H9 (cell line): ENCODE measurements around the gene ASTN1. TPM values are rescaled to one million over a fixed set of nuclear protein-coding genes. Genes with fewer than 3 reads are reported as not detected.

Source experiments
- DNase-seq: peaks from one replicate; pipeline ENCODE4 v3.0.0-alpha.2; 2017
- H2AFZ ChIP-seq: one replicate; pipeline ENCODE4 v1.6.1; 2013; ENCODE audit warnings: mild to moderate bottlenecking, low read length, control low read depth, moderate library complexity
- H2AK5ac ChIP-seq: 2 replicates; pipeline ENCODE4 v1.6.1; 2013; ENCODE audit warnings: low read length, control low read depth, mixed read lengths; ENCODE audit not compliant: insufficient read length
- H2BK120ac ChIP-seq: one replicate; pipeline ENCODE4 v1.6.1; 2013; ENCODE audit warnings: low read depth, mild to moderate bottlenecking, low read length, control low read depth, inconsistent platforms; ENCODE audit not compliant: poor library complexity, severe bottlenecking
- H2BK12ac ChIP-seq: 2 replicates; pipeline ENCODE4 v1.6.1; 2013; ENCODE audit warnings: low read length, control low read depth, mixed read lengths, low read depth; ENCODE audit not compliant: insufficient read length
- H2BK15ac ChIP-seq: 2 replicates; pipeline ENCODE4 v1.6.1; 2013; ENCODE audit warnings: low read depth, low read length, control low read depth
- H2BK20ac ChIP-seq: one replicate; pipeline ENCODE4 v1.6.1; 2013; ENCODE audit warnings: low read depth, mild to moderate bottlenecking, low read length, control low read depth, inconsistent platforms; ENCODE audit not compliant: poor library complexity, severe bottlenecking
- H2BK5ac ChIP-seq: 2 replicates; pipeline ENCODE4 v1.6.1; 2013; ENCODE audit warnings: low read length, control low read depth, mixed read lengths; ENCODE audit not compliant: insufficient read length
- H3K14ac ChIP-seq: 2 replicates; pipeline ENCODE4 v1.6.1; 2013; ENCODE audit warnings: low read length, control low read depth; ENCODE audit not compliant: insufficient read depth
- H3K18ac ChIP-seq: 2 replicates; pipeline ENCODE4 v1.6.1; 2013; ENCODE audit warnings: low read depth, mild to moderate bottlenecking, mixed read lengths, low read length, control low read depth; ENCODE audit not compliant: insufficient read length
- H3K23ac ChIP-seq: 2 replicates; pipeline ENCODE4 v1.6.1; 2013; ENCODE audit warnings: low read length, control low read depth, mixed read lengths, low read depth; ENCODE audit not compliant: insufficient read length
- H3K23me2 ChIP-seq: 2 replicates; pipeline ENCODE4 v1.6.1; 2013; ENCODE audit warnings: low read depth, mild to moderate bottlenecking, mixed read lengths, low read length, control low read depth; ENCODE audit not compliant: insufficient read length, poor library complexity, severe bottlenecking
- H3K27ac ChIP-seq: 2 replicates; pipeline ENCODE4 v1.5.1; 2013; ENCODE audit warnings: low read length, control low read depth, mixed read lengths, low read depth; ENCODE audit not compliant: insufficient read length
- H3K27me3 ChIP-seq: 2 replicates; pipeline ENCODE4 v1.6.1; 2013; ENCODE audit warnings: low read length, control low read depth, inconsistent platforms; ENCODE audit not compliant: insufficient read depth
- H3K4ac ChIP-seq: 2 replicates; pipeline ENCODE4 v1.6.1; 2013; ENCODE audit warnings: low read depth, mild to moderate bottlenecking, control low read depth, inconsistent platforms, low read length, moderate library complexity
- H3K4me1 ChIP-seq: 2 replicates; pipeline ENCODE4 v1.6.1; 2013; ENCODE audit warnings: low read length, control low read depth, inconsistent platforms; ENCODE audit not compliant: insufficient read depth
- H3K4me2 ChIP-seq: 2 replicates; pipeline ENCODE4 v1.6.1; 2013; ENCODE audit warnings: low read length, control low read depth, mixed read lengths; ENCODE audit not compliant: insufficient read length, insufficient read depth
- H3K56ac ChIP-seq: 2 replicates; pipeline ENCODE4 v1.6.1; 2013; ENCODE audit warnings: low read depth, mild to moderate bottlenecking, mixed read lengths, low read length, control low read depth; ENCODE audit not compliant: insufficient read length
- H3K79me1 ChIP-seq: 2 replicates; pipeline ENCODE4 v1.6.1; 2013; ENCODE audit warnings: low read depth, mild to moderate bottlenecking, moderate library complexity, low read length, control low read depth, inconsistent platforms; ENCODE audit not compliant: insufficient read depth, poor library complexity, severe bottlenecking
- H3K79me2 ChIP-seq: 2 replicates; pipeline ENCODE4 v1.6.1; 2013; ENCODE audit warnings: low read length, control low read depth, inconsistent platforms; ENCODE audit not compliant: insufficient read depth
- H3K9ac ChIP-seq: 2 replicates; pipeline ENCODE4 v1.6.1; 2013; ENCODE audit warnings: low read length, control low read depth, mixed read lengths; ENCODE audit not compliant: insufficient read length; ENCODE audit errors: extremely low read depth
- H3K9me3 ChIP-seq: one replicate; pipeline ENCODE4 v1.6.1; 2013; ENCODE audit warnings: low read depth, low read length, inconsistent platforms; ENCODE audit not compliant: control insufficient read depth
- H3T11ph ChIP-seq: one replicate; pipeline ENCODE4 v1.6.1; 2013; ENCODE audit warnings: mild to moderate bottlenecking, low read length, control low read depth, inconsistent platforms
- H4K20me1 ChIP-seq: one replicate; pipeline ENCODE4 v1.6.1; 2013; ENCODE audit not compliant: control insufficient read depth, insufficient read length, insufficient read depth
- H4K5ac ChIP-seq: 2 replicates; pipeline ENCODE4 v1.6.1; 2013; ENCODE audit warnings: low read depth, mild to moderate bottlenecking, mixed read lengths, low read length, control low read depth; ENCODE audit not compliant: insufficient read length
- H4K8ac ChIP-seq: replicated peaks from 2 replicates; pipeline ENCODE4 v1.6.1; 2013; ENCODE audit warnings: low read length, control low read depth, mixed read lengths, low read depth; ENCODE audit not compliant: insufficient read length
- H4K91ac ChIP-seq: 2 replicates; pipeline ENCODE4 v1.6.1; 2013; ENCODE audit warnings: low read depth, mild to moderate bottlenecking, moderate library complexity, mixed read lengths, low read length, control low read depth; ENCODE audit not compliant: insufficient read length
- H3K27ac Mint-ChIP-seq, 3 experiments: 2 replicates in 2 of 3; 3 replicates in 1 of 3; pipeline ENCODE4 v1.8.0; 2020 to 2021; ENCODE audit warnings: mixed read lengths in 3 of 3, mild to moderate bottlenecking in 1 of 3, moderate library complexity in 1 of 3
- H3K27me3 Mint-ChIP-seq: 2 replicates; pipeline ENCODE4 v1.8.0; 2021; ENCODE audit warnings: low read depth, mild to moderate bottlenecking, moderate library complexity, mixed read lengths
- H3K36me3 Mint-ChIP-seq, 3 experiments: 2 replicates in 2 of 3; 3 replicates in 1 of 3; pipeline ENCODE4 v1.8.0; 2020 to 2021; ENCODE audit warnings: low read depth in 3 of 3, mixed read lengths in 3 of 3; ENCODE audit not compliant: insufficient read depth in 1 of 3
- H3K4me1 Mint-ChIP-seq, 2 experiments: 2 replicates each; pipeline ENCODE4 v1.8.0; 2020; ENCODE audit warnings: mixed read lengths in 2 of 2
- H3K4me3 Mint-ChIP-seq, 2 experiments: 2 replicates in 1 of 2; 3 replicates in 1 of 2; pipeline ENCODE4 v1.8.0; 2020 to 2021; ENCODE audit warnings: mild to moderate bottlenecking in 2 of 2, mixed read lengths in 2 of 2, moderate library complexity in 1 of 2
- H3K9me3 Mint-ChIP-seq, 2 experiments: 2 replicates in 1 of 2; 3 replicates in 1 of 2; pipeline ENCODE4 v1.8.0; 2020; ENCODE audit warnings: mild to moderate bottlenecking in 2 of 2, mixed read lengths in 2 of 2, moderate library complexity in 1 of 2
- WGBS: extraction: QIAGEN DNeasy Blood & Tissue Kit; methylation state at CpG from one replicate; pipeline ENCODE4 v1.1.7; 2013; ENCODE audit warnings: missing lambda C conversion rate, low lambda C conversion rate, mixed read lengths; ENCODE audit not compliant: insufficient read length; ENCODE audit errors: extremely low coverage; 5-methylcytosine and 5-hydroxymethylcytosine counted together
- total RNA-seq: library from RNA; stranded (reverse); gene quantifications from 2 replicates; pipeline ENCODE4 v1.2.1, GENCODE V29; 2021
- TF ChIP-seq, protein P1 (sequence below): fragments of 200-600 bp; sonication (generic); conservative IDR thresholded peaks from 3 replicates; pipeline ENCODE4 v1.8.0; 2021; ENCODE audit warnings: antibody characterized with exemption, mild to moderate bottlenecking

ASTN1 gene
- total RNA-seq, 1 experiment from 2014 or later = 0.98 TPM

DNA sequence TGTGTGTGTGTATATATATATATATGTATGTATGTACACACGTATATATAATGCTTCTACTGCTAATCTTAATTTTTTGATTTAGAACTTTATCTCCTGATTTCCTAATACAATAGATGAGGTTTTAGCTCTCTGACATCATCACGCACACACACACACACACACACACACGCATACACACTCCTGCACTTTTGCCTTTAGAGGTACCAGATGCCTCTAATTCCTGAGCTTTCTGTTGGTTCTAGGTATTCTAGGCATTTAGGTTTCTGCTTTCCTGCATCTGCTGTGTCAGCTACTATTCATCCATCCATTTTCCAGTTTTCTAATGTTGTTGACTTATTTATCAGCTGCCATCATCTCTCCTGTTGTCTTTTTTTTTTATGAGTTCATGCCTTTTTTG is 348.3 kb downstream of the ASTN1 start:
- H3K23ac ChIP-seq = no peak overlapping the region
- no peak overlapping the region for H2AK5ac ChIP-seq
- TF ChIP-seq, protein P1, sequence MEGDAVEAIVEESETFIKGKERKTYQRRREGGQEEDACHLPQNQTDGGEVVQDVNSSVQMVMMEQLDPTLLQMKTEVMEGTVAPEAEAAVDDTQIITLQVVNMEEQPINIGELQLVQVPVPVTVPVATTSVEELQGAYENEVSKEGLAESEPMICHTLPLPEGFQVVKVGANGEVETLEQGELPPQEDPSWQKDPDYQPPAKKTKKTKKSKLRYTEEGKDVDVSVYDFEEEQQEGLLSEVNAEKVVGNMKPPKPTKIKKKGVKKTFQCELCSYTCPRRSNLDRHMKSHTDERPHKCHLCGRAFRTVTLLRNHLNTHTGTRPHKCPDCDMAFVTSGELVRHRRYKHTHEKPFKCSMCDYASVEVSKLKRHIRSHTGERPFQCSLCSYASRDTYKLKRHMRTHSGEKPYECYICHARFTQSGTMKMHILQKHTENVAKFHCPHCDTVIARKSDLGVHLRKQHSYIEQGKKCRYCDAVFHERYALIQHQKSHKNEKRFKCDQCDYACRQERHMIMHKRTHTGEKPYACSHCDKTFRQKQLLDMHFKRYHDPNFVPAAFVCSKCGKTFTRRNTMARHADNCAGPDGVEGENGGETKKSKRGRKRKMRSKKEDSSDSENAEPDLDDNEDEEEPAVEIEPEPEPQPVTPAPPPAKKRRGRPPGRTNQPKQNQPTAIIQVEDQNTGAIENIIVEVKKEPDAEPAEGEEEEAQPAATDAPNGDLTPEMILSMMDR = no peak
- DNase-seq = no peak
- H3K79me2 ChIP-seq = no peaks in the 10 kb centered on the region
- peaks cover 0 to 2% of the 10 kb centered on the region in 2 experiments; a peak in 2 of 5 replicates for H3K9me3 Mint-ChIP-seq
- no peak overlapping the region for H3K18ac ChIP-seq
- H4K20me1 ChIP-seq = no peaks in the 10 kb centered on the region
- H3K56ac ChIP-seq = no peak overlapping the region
- peaks cover 5% of the 10 kb centered on the region for H3K4me1 ChIP-seq
- WGBS = no CpG with 5 or more reads among the region's 3 CpGs
- no peak overlapping the region for H3K27ac ChIP-seq
- H2BK20ac ChIP-seq = no peak overlapping the region
- no peak overlapping the region for H3K4ac ChIP-seq
- no peak overlapping the region for H2BK15ac ChIP-seq
- H3K79me1 ChIP-seq = no peaks in the 10 kb centered on the region
- H2BK5ac ChIP-seq = no peak overlapping the region
- no peak overlapping the region for H3K14ac ChIP-seq
- no peaks in the 10 kb centered on the region for H3K27me3 ChIP-seq
- no peaks in the 10 kb centered on the region for H3K27me3 Mint-ChIP-seq
- H2BK120ac ChIP-seq = no peak overlapping the region
- H3K23me2 ChIP-seq = no peaks in the 10 kb centered on the region
- no peaks in the 10 kb centered on the region for H3K36me3 Mint-ChIP-seq
- H3K4me3 Mint-ChIP-seq = no peak overlapping the region
- no peak overlapping the region for H3T11ph ChIP-seq
- no peak overlapping the region for H3K27ac Mint-ChIP-seq
- no peak overlapping the region for H4K5ac ChIP-seq
- no peak overlapping the region for H4K91ac ChIP-seq
- no peak overlapping the region for H3K9ac ChIP-seq
- H3K4me1 Mint-ChIP-seq = peaks cover 15 to 21% of the 10 kb centered on the region in 2 experiments
- H3K4me2 ChIP-seq = no peak overlapping the region
- H2BK12ac ChIP-seq = peak overlapping the region; percentile 60
- no peaks in the 10 kb centered on the region for H3K9me3 ChIP-seq
- H2AFZ ChIP-seq = no peak overlapping the region
- no peak overlapping the region for H4K8ac ChIP-seq
